NCI-H2196 (cell line): Measurements from ENCODE around the gene RAB40C.

Experiments used
- DNase-seq: peaks from one replicate; lab custom pipeline; 2025; ENCODE audit not compliant: unreplicated experiment; lab: John Stamatoyannopoulos, UW

Gene RAB40C

DNA sequence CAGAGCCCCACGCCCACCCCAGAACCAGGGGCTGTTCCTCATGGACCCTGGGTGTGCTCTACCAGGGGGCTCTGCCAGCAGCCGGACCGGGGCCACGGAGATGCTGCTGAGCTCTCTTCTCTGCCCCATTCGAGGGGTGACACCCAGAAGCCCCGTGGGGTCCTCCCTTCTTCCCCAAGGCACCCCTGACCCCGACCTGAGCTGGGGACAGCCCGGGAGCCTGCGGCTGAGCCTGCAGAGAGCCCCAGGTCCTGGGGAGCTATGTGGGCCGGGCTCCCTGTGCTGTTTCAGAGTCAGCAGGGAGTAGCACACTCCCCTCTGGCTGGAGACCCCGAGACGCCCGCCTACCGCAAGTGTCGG is 30.9 kb upstream of the RAB40C start:
- no peak for DNase-seq

DNA sequence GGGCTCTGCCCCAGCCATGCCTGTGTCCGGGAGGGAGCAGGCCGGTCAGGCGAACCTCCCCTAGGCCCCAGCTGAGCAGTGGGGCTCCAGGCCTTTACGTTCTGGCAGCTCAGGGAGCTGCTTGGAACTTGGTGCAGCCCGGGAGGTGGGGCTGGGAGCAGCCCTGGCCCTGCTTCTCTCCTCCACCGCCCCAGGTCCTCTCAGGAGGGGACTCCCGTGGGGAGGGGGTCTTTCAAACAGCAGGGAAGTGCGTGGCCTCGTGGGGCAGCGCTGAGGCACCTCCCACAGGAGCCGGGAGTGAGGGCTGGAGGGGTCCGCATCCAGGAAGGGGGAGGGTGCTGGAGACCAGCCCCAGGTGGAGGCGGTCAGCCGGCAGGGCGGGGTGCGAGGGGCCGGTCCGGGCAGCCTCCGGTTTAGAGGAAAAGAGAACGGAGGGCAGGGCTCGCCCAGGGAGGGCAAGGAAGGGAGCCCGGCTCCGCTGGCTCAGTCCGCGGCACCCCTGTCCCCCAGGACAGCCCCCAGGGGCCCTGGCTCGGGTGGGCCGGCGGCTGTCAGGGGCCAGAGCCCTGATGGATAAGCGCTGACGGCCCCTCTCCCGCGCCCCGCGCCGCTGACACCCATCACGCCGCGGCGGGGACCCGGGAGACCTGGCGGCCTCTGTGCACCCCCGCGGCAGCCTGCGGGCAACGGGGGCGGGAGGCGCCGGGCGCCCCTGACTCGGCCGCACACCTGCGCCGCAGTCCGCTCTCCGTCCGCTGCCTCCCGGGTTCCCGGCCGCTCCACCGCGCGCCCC is 30.3 kb upstream of the RAB40C start:
- no peak for DNase-seq

DNA sequence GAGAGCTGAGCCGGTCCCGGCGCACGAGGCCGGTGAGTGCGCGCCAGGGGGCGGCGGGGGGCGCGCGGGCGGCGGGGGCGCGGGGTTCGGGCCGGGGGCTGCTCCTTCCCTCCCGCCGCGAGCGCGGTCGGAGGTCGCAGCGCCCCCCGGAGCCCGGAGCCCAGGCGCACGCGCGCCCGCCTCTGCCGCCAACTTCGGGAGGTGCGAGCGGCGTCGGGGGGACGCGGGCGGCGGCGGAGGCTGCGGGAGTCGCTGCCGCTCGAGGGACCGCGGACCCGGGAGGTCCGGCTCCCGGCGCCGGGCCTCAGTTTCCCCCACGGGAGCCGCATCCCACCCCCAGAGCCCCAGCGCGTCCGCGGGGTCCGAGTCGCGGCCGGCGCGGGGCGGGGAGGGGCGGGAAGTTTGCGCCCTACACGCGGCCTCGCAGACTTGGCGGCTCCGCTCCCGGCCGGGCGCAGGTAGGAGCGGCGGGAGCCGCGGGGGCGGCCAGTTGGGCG is 29.6 kb upstream of the RAB40C start, which contains the start of gene PRR35:
Gene PRR35 (plus strand): TSS at position 191 of the 497 bp plus-strand sequence. CDS start 2,901 bp downstream, outside the sequence.
- DNase-seq = no peak

DNA sequence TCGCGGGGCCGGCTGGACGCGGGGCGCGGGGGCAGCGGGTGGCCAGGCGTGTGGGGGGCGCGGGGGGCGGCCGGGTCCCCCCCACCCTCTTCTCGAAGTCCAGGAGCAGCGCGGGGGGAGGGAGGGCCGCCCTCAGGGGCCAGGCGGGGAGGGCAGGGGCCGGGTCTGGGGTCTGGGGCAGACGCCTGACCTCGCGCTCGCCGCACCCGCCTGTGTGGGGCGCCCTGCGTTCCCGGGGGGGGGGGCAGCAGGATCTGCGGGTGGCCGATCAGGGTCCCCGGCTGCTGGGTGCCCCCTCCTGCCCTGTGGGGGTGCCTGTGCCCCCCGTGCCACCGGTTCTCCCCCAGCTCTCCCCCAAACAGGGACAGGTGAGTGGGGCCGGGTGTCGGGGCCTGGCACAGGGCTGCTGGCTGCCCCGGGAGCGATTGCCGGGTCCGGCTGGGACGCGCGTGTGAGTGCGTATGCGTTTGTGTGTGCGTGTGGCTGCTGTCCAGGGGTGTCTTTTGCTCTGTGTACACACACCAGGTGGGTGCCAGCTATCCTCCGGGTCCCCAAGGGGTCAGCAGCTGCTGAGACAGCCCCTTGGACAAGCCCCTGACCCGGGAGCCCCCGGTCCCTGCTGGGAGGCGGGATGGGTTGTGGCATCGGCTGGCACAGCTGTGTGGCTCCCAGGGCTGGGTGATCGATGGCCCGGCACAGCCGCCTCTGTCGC is 29.0 kb upstream of the RAB40C start:
- no peak for DNase-seq

DNA sequence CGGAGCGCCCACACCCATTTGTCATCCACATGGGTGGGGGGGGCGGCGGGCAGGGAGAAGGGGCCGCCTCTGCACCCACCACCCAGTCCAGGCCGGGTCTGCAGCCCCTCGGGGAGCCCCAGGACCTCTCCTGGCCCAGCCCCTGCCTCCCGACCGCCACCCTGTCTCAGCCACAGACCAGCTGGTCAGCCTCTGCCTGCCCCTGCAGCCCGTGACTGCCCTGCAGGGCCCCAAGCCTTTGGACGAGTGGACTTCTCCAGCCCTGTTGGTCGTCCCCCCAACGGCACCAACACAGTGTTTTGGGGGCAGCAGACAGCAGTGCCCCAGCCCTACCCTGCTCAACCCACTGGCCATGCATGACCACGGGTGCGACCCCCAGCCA is 28.5 kb upstream of the RAB40C start:
- no peak for DNase-seq

GRCh38 chr16:561957-562938 is 27.6 kb upstream of the RAB40C start:
- no peak for DNase-seq

GRCh38 chr16:563072-563644 is 26.7 kb upstream of the RAB40C start:
- DNase-seq = no peak

- no peak for DNase-seq
Measured at GRCh38 chr16:564690-565418, 25.0 kb upstream of the RAB40C start.

- no peak for DNase-seq
Measured at GRCh38 chr16:565419-566330, 24.2 kb upstream of the RAB40C start.

GRCh38 chr16:566475-567372 is 23.1 kb upstream of the RAB40C start, which contains the start of gene NHLRC4:
Gene NHLRC4 (plus strand): TSS chr16:567005. CDS start chr16:568048, 1,043 bp downstream.
- peak; percentile 75 for DNase-seq

DNA sequence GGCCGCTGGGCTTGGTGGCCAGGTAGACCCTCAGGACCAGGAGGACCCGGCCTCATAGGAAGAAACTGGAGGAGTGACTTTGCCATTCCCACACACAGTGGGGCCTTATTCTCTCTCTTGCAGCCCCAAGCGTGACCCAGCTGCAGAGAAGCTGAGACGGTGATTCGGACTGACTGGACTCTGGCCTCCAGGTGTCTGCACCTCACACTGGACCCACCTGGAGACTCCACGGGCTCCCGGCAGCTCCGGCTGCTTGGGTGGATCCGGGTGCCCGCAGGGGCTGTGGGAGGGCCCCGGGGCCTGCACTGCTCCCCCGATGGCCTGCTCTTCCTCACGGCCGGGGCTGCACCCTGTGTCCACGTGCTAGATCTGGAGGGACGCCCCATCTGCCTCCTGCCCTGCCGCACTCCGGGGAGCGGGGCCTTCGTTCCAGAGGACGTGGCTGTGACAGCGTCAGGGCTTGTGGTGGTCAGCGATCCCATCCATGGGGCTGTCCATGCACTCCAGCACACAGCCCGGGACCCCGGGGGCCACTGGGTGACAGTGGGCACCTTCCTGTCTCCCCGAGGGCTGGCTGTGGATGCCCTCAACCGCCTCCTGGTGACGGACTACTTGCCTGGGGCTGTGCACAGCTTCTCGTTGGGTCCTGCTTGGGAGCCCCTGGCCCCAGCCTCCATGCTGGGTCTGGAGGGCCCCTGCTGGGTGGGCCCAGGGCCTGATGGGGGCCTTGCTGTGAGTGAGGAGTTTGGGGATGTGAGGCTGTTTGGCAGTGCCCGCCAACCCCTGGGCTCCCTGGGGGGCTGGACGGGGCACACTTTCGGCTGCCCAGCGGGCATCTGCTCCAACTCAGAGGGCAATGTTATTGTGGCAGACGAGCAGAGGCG is 22.3 kb upstream of the RAB40C start:
- DNase-seq = no peak

- DNase-seq = peak; percentile 22
Measured at GRCh38 chr16:568401-569258, 21.2 kb upstream of the RAB40C start.

DNA sequence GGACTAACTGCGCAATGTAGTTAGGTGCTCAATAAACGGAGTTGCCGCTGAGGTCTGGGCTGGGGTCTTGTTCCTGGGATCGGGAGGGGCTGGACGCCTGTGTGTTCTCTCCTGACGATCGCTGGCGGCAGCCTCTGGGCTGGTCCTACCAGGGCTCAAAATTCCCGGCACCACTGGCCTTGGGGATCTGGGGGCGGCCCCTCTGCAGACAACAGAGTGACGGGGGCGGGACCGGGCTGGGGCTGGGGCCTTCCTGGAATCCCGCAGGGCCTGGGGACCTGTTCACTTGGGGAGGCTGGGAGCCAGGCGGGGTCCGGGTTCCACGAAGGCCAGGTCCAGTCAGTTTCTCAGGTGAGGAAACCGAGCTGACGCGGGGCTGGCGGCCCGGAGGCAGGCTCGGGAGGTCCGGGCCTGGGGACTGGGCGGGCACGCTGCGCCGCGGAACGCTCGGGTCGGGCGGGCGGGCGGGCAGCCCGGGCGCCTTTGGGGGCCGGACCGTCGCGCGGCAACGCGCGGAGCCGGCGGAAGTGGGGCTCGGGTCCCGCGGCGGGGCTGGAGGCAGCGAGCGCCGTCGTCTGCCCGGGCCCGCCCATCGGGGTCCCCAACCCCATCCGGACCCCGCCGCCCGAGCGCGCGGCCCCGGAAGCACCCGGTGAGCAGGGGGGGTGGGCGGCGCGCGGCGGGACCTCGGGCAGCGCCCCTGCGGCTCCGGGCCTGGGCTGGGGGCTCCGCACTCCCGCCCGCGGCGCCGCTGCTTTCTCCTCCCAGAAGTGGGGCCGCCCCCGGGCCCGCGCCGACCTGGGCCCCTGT is 20.2 kb upstream of the RAB40C start, which contains the start of gene PIGQ:
Gene PIGQ (plus strand): TSS at position 524 of the 810 bp plus-strand sequence. CDS start 4,107 bp downstream, outside the sequence.
- peak; percentile 52 for DNase-seq

GRCh38 chr16:572865-573650 is 16.8 kb upstream of the RAB40C start:
- no peak for DNase-seq
